ENCODE measurements around the gene ZNF680.
"Not testable (repeated sequence)": the region's sequence is repeated elsewhere in the genome, so short reads cannot be mapped to it uniquely, and the experiment has no call there.

ZNF680 gene

DNA sequence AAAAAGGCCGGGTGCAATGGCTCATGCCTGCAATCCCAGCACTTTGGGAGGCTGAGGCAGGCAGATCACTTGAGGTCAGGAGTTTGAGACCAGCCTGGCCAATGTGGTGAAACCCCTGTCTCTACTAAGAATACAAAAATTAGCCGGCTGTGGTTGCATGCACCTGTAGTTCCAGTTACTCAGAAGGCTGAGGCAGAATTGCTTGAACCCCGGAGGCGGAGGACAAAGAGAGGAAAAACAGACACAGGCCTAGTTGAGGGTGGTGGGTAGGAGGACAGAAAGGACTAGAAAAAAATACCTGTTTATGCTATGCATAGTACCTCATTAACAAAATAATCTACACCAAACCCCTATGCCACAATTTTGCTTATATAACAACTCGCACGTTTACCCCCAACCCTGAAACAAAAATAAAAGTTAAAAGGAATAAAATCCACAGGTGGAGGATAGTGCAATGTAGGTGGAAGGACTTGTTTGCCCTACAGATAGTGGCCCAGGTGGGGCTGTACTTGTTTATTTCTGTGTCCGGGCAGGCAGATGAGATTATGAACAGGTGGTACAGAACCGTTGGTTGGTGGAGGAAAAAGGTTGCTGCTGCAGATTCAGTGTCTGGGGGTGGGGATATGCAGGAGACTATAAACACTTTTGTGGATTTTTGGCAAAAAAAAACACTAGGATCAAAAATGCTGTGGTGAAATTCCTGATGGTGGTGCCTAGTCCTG, 5.1 kb downstream of the ZNF680 start:
- no peak for DNase-seq (ENCODE audit: low read depth)
- TF ChIP-seq, protein P1, sequence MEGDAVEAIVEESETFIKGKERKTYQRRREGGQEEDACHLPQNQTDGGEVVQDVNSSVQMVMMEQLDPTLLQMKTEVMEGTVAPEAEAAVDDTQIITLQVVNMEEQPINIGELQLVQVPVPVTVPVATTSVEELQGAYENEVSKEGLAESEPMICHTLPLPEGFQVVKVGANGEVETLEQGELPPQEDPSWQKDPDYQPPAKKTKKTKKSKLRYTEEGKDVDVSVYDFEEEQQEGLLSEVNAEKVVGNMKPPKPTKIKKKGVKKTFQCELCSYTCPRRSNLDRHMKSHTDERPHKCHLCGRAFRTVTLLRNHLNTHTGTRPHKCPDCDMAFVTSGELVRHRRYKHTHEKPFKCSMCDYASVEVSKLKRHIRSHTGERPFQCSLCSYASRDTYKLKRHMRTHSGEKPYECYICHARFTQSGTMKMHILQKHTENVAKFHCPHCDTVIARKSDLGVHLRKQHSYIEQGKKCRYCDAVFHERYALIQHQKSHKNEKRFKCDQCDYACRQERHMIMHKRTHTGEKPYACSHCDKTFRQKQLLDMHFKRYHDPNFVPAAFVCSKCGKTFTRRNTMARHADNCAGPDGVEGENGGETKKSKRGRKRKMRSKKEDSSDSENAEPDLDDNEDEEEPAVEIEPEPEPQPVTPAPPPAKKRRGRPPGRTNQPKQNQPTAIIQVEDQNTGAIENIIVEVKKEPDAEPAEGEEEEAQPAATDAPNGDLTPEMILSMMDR (IDR thresholded peaks at IDR 0.05; ENCODE audit: control insufficient read depth, extremely low read depth, insufficient read depth), result no peak
- no peak overlapping the region for H3K4me3 ChIP-seq (ENCODE audit: low read depth, low read length)

- no peak overlapping the region for H3K4me3 ChIP-seq (ENCODE audit: low read depth, low read length)
- TF ChIP-seq, protein P1 (IDR thresholded peaks at IDR 0.05; ENCODE audit: control insufficient read depth, extremely low read depth, insufficient read depth), result no peak
- no peak for DNase-seq (ENCODE audit: low read depth)
Observed at GRCh38 chr7:64555046-64555445, 7.8 kb downstream of the ZNF680 start.

GRCh38 chr7:64554188-64554587, 8.7 kb downstream of the ZNF680 start:
- not testable (repeated sequence) for H3K4me3 ChIP-seq (ENCODE audit: low read depth, low read length); DNase-seq (ENCODE audit: low read depth)

DNA sequence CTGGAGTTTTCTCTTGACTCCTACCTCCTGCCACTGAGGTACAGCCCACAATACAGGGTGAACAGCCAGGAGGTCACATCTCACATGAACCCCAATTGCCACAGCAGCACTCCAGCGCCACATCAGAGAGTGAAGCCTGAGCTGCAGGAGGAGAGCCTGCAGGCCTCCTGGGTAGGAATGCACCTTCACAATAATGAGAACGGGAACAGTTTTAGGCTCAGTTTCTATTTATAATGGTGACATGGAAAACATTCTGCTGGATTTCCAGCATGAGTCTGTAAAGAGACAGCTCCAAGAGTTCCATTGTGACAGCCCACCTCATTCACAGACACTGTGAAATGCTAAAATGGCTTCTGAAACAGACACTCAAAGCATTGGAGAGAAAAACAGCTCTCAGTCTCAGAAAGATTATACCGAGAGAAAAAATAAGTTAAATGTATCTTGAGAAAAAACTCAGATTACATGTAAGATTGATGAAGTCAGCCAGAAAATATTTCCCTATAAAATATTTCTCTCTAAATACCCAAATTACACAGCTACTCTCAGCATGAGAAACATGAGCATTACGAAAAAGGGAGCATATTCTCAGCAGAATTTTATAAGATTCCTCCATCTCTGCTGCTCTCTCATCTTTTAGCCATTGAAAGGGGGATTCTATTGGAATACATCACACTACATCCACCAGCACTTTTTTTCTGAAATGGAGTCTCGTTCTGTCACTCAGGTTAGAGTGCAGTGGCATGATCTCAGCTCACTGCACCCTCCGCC, 11.3 kb downstream of the ZNF680 start:
- H3K4me3 ChIP-seq (ENCODE audit: low read depth, low read length), result no peak overlapping the region
- TF ChIP-seq, protein P1 (IDR thresholded peaks at IDR 0.05; ENCODE audit: control insufficient read depth, extremely low read depth, insufficient read depth), result no peak
- DNase-seq (ENCODE audit: low read depth), result no peak

- no peak for DNase-seq (ENCODE audit: low read depth)
- TF ChIP-seq, protein P1 (IDR thresholded peaks at IDR 0.05; ENCODE audit: control insufficient read depth, extremely low read depth, insufficient read depth), result no peak
- H3K4me3 ChIP-seq (ENCODE audit: low read depth, low read length), result no peak overlapping the region
Observed at GRCh38 chr7:64544010-64544409, 18.9 kb downstream of the ZNF680 start.

DNA sequence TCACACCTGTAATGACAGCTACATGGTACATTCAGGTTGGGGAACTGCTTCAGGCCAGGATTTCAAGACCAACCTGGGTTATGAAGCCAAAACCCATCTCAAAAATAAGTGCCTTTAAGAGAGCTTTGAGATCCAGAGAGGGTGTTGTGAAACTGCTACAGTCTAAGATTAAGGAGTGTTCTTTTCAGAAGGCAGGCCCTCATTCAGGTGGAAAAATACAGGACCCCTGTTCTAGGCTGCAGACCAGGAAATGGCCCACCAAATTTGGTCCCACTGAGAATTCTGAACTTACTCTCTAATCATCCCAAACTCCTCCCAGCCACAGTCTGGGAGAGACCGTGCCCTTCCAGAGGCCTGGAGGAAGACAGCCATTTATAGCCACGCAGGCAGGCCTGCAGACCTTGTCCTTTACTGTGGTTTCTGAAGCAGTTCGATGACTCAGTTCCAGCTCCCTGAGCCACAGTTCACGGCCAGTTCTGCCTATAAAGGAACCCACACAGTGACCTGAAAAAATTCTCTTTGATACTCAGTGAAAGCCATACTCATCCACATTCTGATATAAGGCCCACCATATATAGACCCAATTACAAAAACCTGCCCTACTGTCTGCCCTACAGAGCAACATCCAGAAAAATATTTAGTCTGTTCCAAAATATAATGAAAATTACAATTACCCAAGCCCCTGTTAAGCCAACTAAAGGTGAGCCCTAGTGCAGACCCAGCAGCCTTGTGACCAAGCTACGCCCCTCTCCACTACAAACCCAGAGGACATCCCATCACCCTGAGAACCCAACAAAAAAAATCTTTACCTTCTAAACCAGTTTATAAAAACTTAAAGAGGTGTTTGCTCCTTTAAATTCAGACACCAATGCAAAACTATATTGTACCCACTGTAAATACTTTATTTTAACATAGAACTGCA, 21.2 kb downstream of the ZNF680 start:
- TF ChIP-seq, protein P1 (IDR thresholded peaks at IDR 0.05; ENCODE audit: control insufficient read depth, extremely low read depth, insufficient read depth), result no peak
- H3K4me3 ChIP-seq (ENCODE audit: low read depth, low read length), result no peak overlapping the region
- no peak for DNase-seq (ENCODE audit: low read depth)

DNA sequence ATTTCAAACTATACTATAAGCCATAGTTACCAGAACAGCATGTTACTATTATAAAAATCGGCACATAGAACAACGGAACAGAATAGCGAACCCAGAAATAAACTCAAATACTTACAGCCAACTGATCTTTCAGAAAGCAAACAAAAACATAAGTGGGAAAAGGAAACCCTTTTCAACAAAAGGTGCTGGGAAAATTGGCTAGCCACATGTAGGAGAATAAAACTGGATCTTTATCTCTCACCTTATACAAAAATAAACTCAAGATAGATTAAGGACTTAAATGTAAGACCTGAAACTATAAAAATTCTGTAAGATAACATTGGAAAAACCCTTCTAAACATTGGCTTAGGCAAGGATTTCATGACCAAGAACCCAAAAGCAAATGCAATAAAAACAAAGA, 29.1 kb downstream of the ZNF680 start:
- no peak overlapping the region for H3K4me3 ChIP-seq (ENCODE audit: low read depth, low read length)
- TF ChIP-seq, protein P1 (IDR thresholded peaks at IDR 0.05; ENCODE audit: control insufficient read depth, extremely low read depth, insufficient read depth), result no peak
- DNase-seq (ENCODE audit: low read depth), result peak; percentile 78
